H9 (cell line): Measurements from ENCODE around the gene CCDC174. TPM values are rescaled to one million over a fixed set of nuclear protein-coding genes. Genes with fewer than 3 reads are reported as not detected.

ENCODE experiments used
- DNase-seq: peaks from one replicate; pipeline ENCODE4 v3.0.0-alpha.2; 2017
- H2AFZ ChIP-seq: one replicate; pipeline ENCODE4 v1.6.1; 2013; ENCODE audit warnings: mild to moderate bottlenecking, low read length, control low read depth, moderate library complexity
- H2AK5ac ChIP-seq: 2 replicates; pipeline ENCODE4 v1.6.1; 2013; ENCODE audit warnings: low read length, control low read depth, mixed read lengths; ENCODE audit not compliant: insufficient read length
- H2BK120ac ChIP-seq: one replicate; pipeline ENCODE4 v1.6.1; 2013; ENCODE audit warnings: low read depth, mild to moderate bottlenecking, low read length, control low read depth, inconsistent platforms; ENCODE audit not compliant: poor library complexity, severe bottlenecking
- H2BK12ac ChIP-seq: 2 replicates; pipeline ENCODE4 v1.6.1; 2013; ENCODE audit warnings: low read length, control low read depth, mixed read lengths, low read depth; ENCODE audit not compliant: insufficient read length
- H2BK15ac ChIP-seq: 2 replicates; pipeline ENCODE4 v1.6.1; 2013; ENCODE audit warnings: low read depth, low read length, control low read depth
- H2BK20ac ChIP-seq: one replicate; pipeline ENCODE4 v1.6.1; 2013; ENCODE audit warnings: low read depth, mild to moderate bottlenecking, low read length, control low read depth, inconsistent platforms; ENCODE audit not compliant: poor library complexity, severe bottlenecking
- H2BK5ac ChIP-seq: 2 replicates; pipeline ENCODE4 v1.6.1; 2013; ENCODE audit warnings: low read length, control low read depth, mixed read lengths; ENCODE audit not compliant: insufficient read length
- H3K14ac ChIP-seq: 2 replicates; pipeline ENCODE4 v1.6.1; 2013; ENCODE audit warnings: low read length, control low read depth; ENCODE audit not compliant: insufficient read depth
- H3K18ac ChIP-seq: 2 replicates; pipeline ENCODE4 v1.6.1; 2013; ENCODE audit warnings: low read depth, mild to moderate bottlenecking, mixed read lengths, low read length, control low read depth; ENCODE audit not compliant: insufficient read length
- H3K23ac ChIP-seq: 2 replicates; pipeline ENCODE4 v1.6.1; 2013; ENCODE audit warnings: low read length, control low read depth, mixed read lengths, low read depth; ENCODE audit not compliant: insufficient read length
- H3K23me2 ChIP-seq: 2 replicates; pipeline ENCODE4 v1.6.1; 2013; ENCODE audit warnings: low read depth, mild to moderate bottlenecking, mixed read lengths, low read length, control low read depth; ENCODE audit not compliant: insufficient read length, poor library complexity, severe bottlenecking
- H3K27ac ChIP-seq: 2 replicates; pipeline ENCODE4 v1.5.1; 2013; ENCODE audit warnings: low read length, control low read depth, mixed read lengths, low read depth; ENCODE audit not compliant: insufficient read length
- H3K27me3 ChIP-seq: 2 replicates; pipeline ENCODE4 v1.6.1; 2013; ENCODE audit warnings: low read length, control low read depth, inconsistent platforms; ENCODE audit not compliant: insufficient read depth
- H3K4ac ChIP-seq: 2 replicates; pipeline ENCODE4 v1.6.1; 2013; ENCODE audit warnings: low read depth, mild to moderate bottlenecking, control low read depth, inconsistent platforms, low read length, moderate library complexity
- H3K4me1 ChIP-seq: 2 replicates; pipeline ENCODE4 v1.6.1; 2013; ENCODE audit warnings: low read length, control low read depth, inconsistent platforms; ENCODE audit not compliant: insufficient read depth
- H3K4me2 ChIP-seq: 2 replicates; pipeline ENCODE4 v1.6.1; 2013; ENCODE audit warnings: low read length, control low read depth, mixed read lengths; ENCODE audit not compliant: insufficient read length, insufficient read depth
- H3K56ac ChIP-seq: 2 replicates; pipeline ENCODE4 v1.6.1; 2013; ENCODE audit warnings: low read depth, mild to moderate bottlenecking, mixed read lengths, low read length, control low read depth; ENCODE audit not compliant: insufficient read length
- H3K79me1 ChIP-seq: 2 replicates; pipeline ENCODE4 v1.6.1; 2013; ENCODE audit warnings: low read depth, mild to moderate bottlenecking, moderate library complexity, low read length, control low read depth, inconsistent platforms; ENCODE audit not compliant: insufficient read depth, poor library complexity, severe bottlenecking
- H3K79me2 ChIP-seq: 2 replicates; pipeline ENCODE4 v1.6.1; 2013; ENCODE audit warnings: low read length, control low read depth, inconsistent platforms; ENCODE audit not compliant: insufficient read depth
- H3K9ac ChIP-seq: 2 replicates; pipeline ENCODE4 v1.6.1; 2013; ENCODE audit warnings: low read length, control low read depth, mixed read lengths; ENCODE audit not compliant: insufficient read length; ENCODE audit errors: extremely low read depth
- H3K9me3 ChIP-seq: one replicate; pipeline ENCODE4 v1.6.1; 2013; ENCODE audit warnings: low read depth, low read length, inconsistent platforms; ENCODE audit not compliant: control insufficient read depth
- H3T11ph ChIP-seq: one replicate; pipeline ENCODE4 v1.6.1; 2013; ENCODE audit warnings: mild to moderate bottlenecking, low read length, control low read depth, inconsistent platforms
- H4K20me1 ChIP-seq: one replicate; pipeline ENCODE4 v1.6.1; 2013; ENCODE audit not compliant: control insufficient read depth, insufficient read length, insufficient read depth
- H4K5ac ChIP-seq: 2 replicates; pipeline ENCODE4 v1.6.1; 2013; ENCODE audit warnings: low read depth, mild to moderate bottlenecking, mixed read lengths, low read length, control low read depth; ENCODE audit not compliant: insufficient read length
- H4K8ac ChIP-seq: replicated peaks from 2 replicates; pipeline ENCODE4 v1.6.1; 2013; ENCODE audit warnings: low read length, control low read depth, mixed read lengths, low read depth; ENCODE audit not compliant: insufficient read length
- H4K91ac ChIP-seq: 2 replicates; pipeline ENCODE4 v1.6.1; 2013; ENCODE audit warnings: low read depth, mild to moderate bottlenecking, moderate library complexity, mixed read lengths, low read length, control low read depth; ENCODE audit not compliant: insufficient read length
- H3K27ac Mint-ChIP-seq, 3 experiments: 2 replicates in 2 of 3; 3 replicates in 1 of 3; pipeline ENCODE4 v1.8.0; 2020 to 2021; ENCODE audit warnings: mixed read lengths in 3 of 3, mild to moderate bottlenecking in 1 of 3, moderate library complexity in 1 of 3
- H3K27me3 Mint-ChIP-seq: 2 replicates; pipeline ENCODE4 v1.8.0; 2021; ENCODE audit warnings: low read depth, mild to moderate bottlenecking, moderate library complexity, mixed read lengths
- H3K36me3 Mint-ChIP-seq, 3 experiments: 2 replicates in 2 of 3; 3 replicates in 1 of 3; pipeline ENCODE4 v1.8.0; 2020 to 2021; ENCODE audit warnings: low read depth in 3 of 3, mixed read lengths in 3 of 3; ENCODE audit not compliant: insufficient read depth in 1 of 3
- H3K4me1 Mint-ChIP-seq, 2 experiments: 2 replicates each; pipeline ENCODE4 v1.8.0; 2020; ENCODE audit warnings: mixed read lengths in 2 of 2
- H3K4me3 Mint-ChIP-seq, 2 experiments: 2 replicates in 1 of 2; 3 replicates in 1 of 2; pipeline ENCODE4 v1.8.0; 2020 to 2021; ENCODE audit warnings: mild to moderate bottlenecking in 2 of 2, mixed read lengths in 2 of 2, moderate library complexity in 1 of 2
- H3K9me3 Mint-ChIP-seq, 2 experiments: 2 replicates in 1 of 2; 3 replicates in 1 of 2; pipeline ENCODE4 v1.8.0; 2020; ENCODE audit warnings: mild to moderate bottlenecking in 2 of 2, mixed read lengths in 2 of 2, moderate library complexity in 1 of 2
- CTCF ChIP-seq: fragments of 200-600 bp; sonication (generic); conservative IDR thresholded peaks from 3 replicates; pipeline ENCODE4 v1.8.0; 2021; ENCODE audit warnings: antibody characterized with exemption, mild to moderate bottlenecking
- WGBS: extraction: QIAGEN DNeasy Blood & Tissue Kit; methylation state at CpG from one replicate; pipeline ENCODE4 v1.1.7; 2013; ENCODE audit warnings: missing lambda C conversion rate, low lambda C conversion rate, mixed read lengths; ENCODE audit not compliant: insufficient read length; ENCODE audit errors: extremely low coverage; 5-methylcytosine and 5-hydroxymethylcytosine counted together
- total RNA-seq: library from RNA; stranded (reverse); gene quantifications from 2 replicates; pipeline ENCODE4 v1.2.1, GENCODE V29; 2021

CCDC174 gene
- total RNA-seq, 1 experiment from 2014 or later, result 15.2 TPM

GRCh38 chr3:14602804-14603644 is 48.5 kb upstream of the CCDC174 start:
- no peak overlapping the region for H4K5ac ChIP-seq
- H3K23ac ChIP-seq, result no peak overlapping the region
- Mint-ChIP-seq H3K27me3 (peaks cover 76% of the 10 kb centered on the region), H3K9me3 (peaks cover 3 to 7% of the 10 kb centered on the region in 2 experiments; a peak in 3 of 5 replicates), H3K36me3 (peaks cover 0 to 2% (median 0%) of the 10 kb centered on the region in 3 experiments; a peak in 2 of 7 replicates), H3K4me3 (peak overlapping the region; percentile 54 to 76), H3K27ac (no peak overlapping the region; a peak in 1 of 7 replicates), H3K4me1 (peaks cover 8 to 16% of the 10 kb centered on the region in 2 experiments; a peak in 3 of 4 replicates)
- no peak overlapping the region for H3K56ac ChIP-seq
- no peak overlapping the region for H4K8ac ChIP-seq
- no peaks in the 10 kb centered on the region for H3K79me2 ChIP-seq
- no peak overlapping the region for H2BK120ac ChIP-seq
- H2BK20ac ChIP-seq, result no peak overlapping the region
- no peaks in the 10 kb centered on the region for H4K20me1 ChIP-seq
- no peak for TF ChIP-seq CTCF
- H2AFZ ChIP-seq, result no peak overlapping the region
- H3K4me2 ChIP-seq, result peak overlapping the region; percentile 15
- peaks cover 2% of the 10 kb centered on the region; the same call in 1 of the 2 replicates for H3K27me3 ChIP-seq
- H3K9me3 ChIP-seq, result no peaks in the 10 kb centered on the region
- no peak overlapping the region for H3T11ph ChIP-seq
- H2BK5ac ChIP-seq, result no peak overlapping the region
- H4K91ac ChIP-seq, result no peak overlapping the region
- no peak for DNase-seq
- no peak overlapping the region for H3K27ac ChIP-seq
- no peak overlapping the region for H3K4ac ChIP-seq
- WGBS, result no CpG with 5 or more reads among the region's 85 CpGs
- no peaks in the 10 kb centered on the region for H3K4me1 ChIP-seq
- no peak overlapping the region for H2BK12ac ChIP-seq
- H3K79me1 ChIP-seq, result no peaks in the 10 kb centered on the region
- H3K23me2 ChIP-seq, result no peaks in the 10 kb centered on the region
- H2BK15ac ChIP-seq, result no peak overlapping the region
- H3K18ac ChIP-seq, result no peak overlapping the region
- 0 out of 2 replicates have a peak overlapping the region, but pooled peaks have one; percentile 63 for H3K14ac ChIP-seq
- no peak overlapping the region for H2AK5ac ChIP-seq
- H3K9ac ChIP-seq, result no peak overlapping the region
